Mucosa of stomach (tissue), 1 donor: Measurements from ENCODE around the gene MEIS2.

Experiments
- H3K27me3 ChIP-seq: one replicate; pipeline ENCODE4 v1.7.0; 2013; ENCODE audit warnings: mild to moderate bottlenecking, low read length; ENCODE audit not compliant: control insufficient read depth, insufficient read depth
- H3K36me3 ChIP-seq: one replicate; pipeline ENCODE4 v1.7.0; 2013; ENCODE audit warnings: low read length; ENCODE audit not compliant: control insufficient read depth, insufficient read depth
- H3K4me1 ChIP-seq: one replicate; pipeline ENCODE4 v1.7.0; 2013; ENCODE audit warnings: mild to moderate bottlenecking, low read length; ENCODE audit not compliant: control insufficient read depth, insufficient read depth
- H3K4me3 ChIP-seq: one replicate; pipeline ENCODE4 v1.7.0; 2013; ENCODE audit warnings: low read length
- H3K9ac ChIP-seq: one replicate; pipeline ENCODE4 v1.7.0; 2013; ENCODE audit warnings: mild to moderate bottlenecking, low read length, moderate library complexity
- H3K9me3 ChIP-seq: one replicate; pipeline ENCODE4 v1.7.0; 2013; ENCODE audit warnings: mild to moderate bottlenecking, low read length, moderate library complexity; ENCODE audit not compliant: control insufficient read depth
- donor health status: Pancreatic carcinoma.

Gene MEIS2

GRCh38 chr15:37111427-37111717 lies 11.0 kb upstream of the MEIS2 start:
- Histone ChIP-seq H3K9ac (peak overlapping the region; percentile 66), H3K27me3 (peaks cover 4% of the 10 kb centered on the region), H3K36me3 (no peaks in the 10 kb centered on the region), H3K4me3 (peak overlapping the region; percentile 15), H3K9me3 (no peaks in the 10 kb centered on the region), H3K4me1 (peaks cover 9% of the 10 kb centered on the region)

- peaks cover 4% of the 10 kb centered on the region for H3K27me3 ChIP-seq
- H3K4me1 ChIP-seq: peaks cover 9% of the 10 kb centered on the region
- H3K9me3 ChIP-seq: no peaks in the 10 kb centered on the region
- peak overlapping the region; percentile 15 for H3K4me3 ChIP-seq
- H3K36me3 ChIP-seq: no peaks in the 10 kb centered on the region
- H3K9ac ChIP-seq: peak overlapping the region; percentile 66
These were observed 9.7 kb upstream of the MEIS2 start for GRCh38 chr15:37109872-37110572.

- Histone ChIP-seq H3K9me3 (no peaks in the 10 kb centered on the region), H3K36me3 (no peaks in the 10 kb centered on the region), H3K27me3 (peaks cover 4% of the 10 kb centered on the region), H3K4me3 (no peak overlapping the region), H3K4me1 (peaks cover 9% of the 10 kb centered on the region), H3K9ac (peak overlapping the region; percentile 66)
These were observed 9.0 kb upstream of the MEIS2 start for GRCh38 chr15:37109168-37109871.

- peak overlapping the region; percentile 66 for H3K9ac ChIP-seq
These were observed 8.2 kb upstream of the MEIS2 start for GRCh38 chr15:37108381-37109167.

GRCh38 chr15:37107744-37108380 lies 7.5 kb upstream of the MEIS2 start:
- Histone ChIP-seq H3K27me3 (peaks cover 4% of the 10 kb centered on the region), H3K4me3 (peak overlapping the region; percentile 41), H3K9ac (peak overlapping the region; percentile 66)

More at GRCh38 chr15:37108381-37109167, 8.2 kb upstream of the MEIS2 start:
- H3K36me3 ChIP-seq: no peaks in the 10 kb centered on the region
- peaks cover 9% of the 10 kb centered on the region for H3K4me1 ChIP-seq
- peaks cover 4% of the 10 kb centered on the region for H3K27me3 ChIP-seq
- H3K4me3 ChIP-seq: no peak overlapping the region
- H3K9me3 ChIP-seq: no peaks in the 10 kb centered on the region

GRCh38 chr15:37107071-37107743 lies 6.9 kb upstream of the MEIS2 start:
- peak overlapping the region; percentile 41 for H3K4me3 ChIP-seq
- H3K36me3 ChIP-seq: no peaks in the 10 kb centered on the region
- H3K9me3 ChIP-seq: no peaks in the 10 kb centered on the region
- H3K27me3 ChIP-seq: peaks cover 4% of the 10 kb centered on the region
- H3K4me1 ChIP-seq: peaks cover 3% of the 10 kb centered on the region
- peak overlapping the region; percentile 66 for H3K9ac ChIP-seq

More at GRCh38 chr15:37107744-37108380, 7.5 kb upstream of the MEIS2 start:
- no peaks in the 10 kb centered on the region for H3K36me3 ChIP-seq
- no peaks in the 10 kb centered on the region for H3K9me3 ChIP-seq
- H3K4me1 ChIP-seq: peaks cover 9% of the 10 kb centered on the region

GRCh38 chr15:37106490-37107001 lies 6.2 kb upstream of the MEIS2 start:
- Histone ChIP-seq H3K27me3 (peaks cover 4% of the 10 kb centered on the region), H3K4me3 (peak overlapping the region; percentile 39), H3K9ac (peak overlapping the region; percentile 73), H3K9me3 (no peaks in the 10 kb centered on the region), H3K4me1 (no peaks in the 10 kb centered on the region), H3K36me3 (no peaks in the 10 kb centered on the region)

- Histone ChIP-seq H3K4me1 (no peaks in the 10 kb centered on the region), H3K36me3 (no peaks in the 10 kb centered on the region), H3K9ac (no peak overlapping the region), H3K27me3 (peaks cover 4% of the 10 kb centered on the region), H3K4me3 (no peak overlapping the region), H3K9me3 (no peaks in the 10 kb centered on the region)
These were observed 5.5 kb upstream of the MEIS2 start for GRCh38 chr15:37105889-37106288.

GRCh38 chr15:37105029-37105428 lies 4.7 kb upstream of the MEIS2 start:
- Histone ChIP-seq H3K9me3 (no peaks in the 10 kb centered on the region), H3K4me1 (no peaks in the 10 kb centered on the region), H3K36me3 (no peaks in the 10 kb centered on the region), H3K27me3 (peaks cover 4% of the 10 kb centered on the region), H3K9ac (peak overlapping the region; percentile 87), H3K4me3 (no peak overlapping the region)

GRCh38 chr15:37104424-37104981 lies 4.2 kb upstream of the MEIS2 start:
- Histone ChIP-seq H3K4me3 (peak overlapping the region; percentile 44), H3K9me3 (no peaks in the 10 kb centered on the region), H3K9ac (peak overlapping the region; percentile 87), H3K36me3 (no peaks in the 10 kb centered on the region), H3K27me3 (peaks cover 4% of the 10 kb centered on the region), H3K4me1 (no peaks in the 10 kb centered on the region)
